Tibial artery (tissue), 4 donors: Measurements from ENCODE around the gene APMAP.

Experiments
- DNase-seq, 2 donors: peaks; one replicate each; pipeline ENCODE4 v3.0.0-alpha.2; 2019
- H3K27ac ChIP-seq, 2 donors: fragments of 200-600 bp; sonication (generic) in 1 of 2; 1 replicate in 1 of 2; 2 replicates in 1 of 2; pipeline ENCODE4 v1.5.1; 2018 to 2019; ENCODE audit warnings: mild to moderate bottlenecking in 1 of 2
- H3K27me3 ChIP-seq, 2 donors: fragments of 200-600 bp; sonication (generic) in 1 of 2; one replicate each; pipeline versions ENCODE4 v1.5.1 to v1.6.0; 2016 to 2019
- H3K36me3 ChIP-seq, 3 donors: fragments of 200-600 bp; sonication (generic) in 2 of 3; one replicate each; pipeline ENCODE4 v1.5.1; 2016 to 2019; ENCODE audit warnings: mild to moderate bottlenecking in 2 of 3
- H3K4me1 ChIP-seq, 4 donors: fragments of 200-600 bp; sonication (generic) in 2 of 4; 1 replicate in 3 of 4; 2 replicates in 1 of 4; pipeline ENCODE4 v1.5.1; 2016 to 2019
- H3K4me3 ChIP-seq, 2 donors: fragments of 200-600 bp; sonication (generic) in 1 of 2; 1 replicate in 1 of 2; 2 replicates in 1 of 2; pipeline ENCODE4 v1.5.1; 2018 to 2019; ENCODE audit warnings: mild to moderate bottlenecking in 2 of 2
- H3K9me3 ChIP-seq, 3 donors: fragments of 200-600 bp; sonication (generic) in 1 of 3; one replicate each; pipeline ENCODE4 v1.5.1; 2016 to 2019
- intact Hi-C: fragments of 100-400 bp; cut with DNase I; formaldehyde crosslinking; loops from one replicate; pipeline ENCODE4 v1.15.0; 2023; ENCODE audit warnings: low total_unique reads
- TF ChIP-seq, protein P1 (sequence below), 2 experiments: fragments of 200-600 bp in 1 of 2; fragments of 450-650 bp in 1 of 2; IDR thresholded peaks; one replicate each; pipeline ENCODE4 v1.5.1; 2017 to 2019; ENCODE audit warnings: antibody characterized with exemption in 2 of 2, mild to moderate bottlenecking in 1 of 2, moderate library complexity in 1 of 2

APMAP gene

DNA sequence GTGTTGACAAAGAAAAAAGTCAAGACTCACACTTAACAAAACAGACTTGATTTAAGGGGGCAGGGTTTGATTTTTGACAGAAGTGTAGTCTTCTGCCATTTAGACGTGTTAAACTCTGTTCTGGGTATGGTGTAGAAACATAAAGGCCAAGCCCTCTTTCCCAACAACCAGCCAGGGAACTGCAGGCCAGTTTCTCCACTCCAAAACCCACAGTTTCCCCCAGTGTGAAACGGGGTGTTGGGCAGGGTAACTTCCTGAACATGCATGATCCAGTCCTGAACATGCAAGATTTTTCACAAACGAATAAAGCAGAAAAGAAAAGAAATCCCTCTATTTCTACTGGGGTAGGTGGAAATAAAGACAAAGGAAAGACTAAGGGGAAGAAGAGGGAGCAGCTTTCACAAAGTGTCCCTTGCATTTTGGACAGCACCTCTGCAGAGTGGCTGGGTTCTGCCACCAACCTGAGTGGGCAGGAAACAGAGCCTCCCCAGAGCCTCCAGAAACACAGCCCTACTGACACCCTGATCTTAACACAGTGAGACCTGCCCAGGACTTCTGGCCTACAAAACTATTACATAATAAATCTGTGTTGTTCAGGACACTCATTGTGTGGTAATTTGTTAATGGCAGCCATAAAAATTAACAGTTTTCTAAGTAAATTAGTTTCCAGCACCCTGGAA is 7.5 kb downstream of the APMAP start:
- no peak overlapping the region for H3K27ac ChIP-seq
- H3K27me3 ChIP-seq = no peaks in the 10 kb centered on the region
- intact Hi-C loops = no loop called here
- H3K9me3 ChIP-seq = no peaks in the 10 kb centered on the region
- TF ChIP-seq, protein P1, sequence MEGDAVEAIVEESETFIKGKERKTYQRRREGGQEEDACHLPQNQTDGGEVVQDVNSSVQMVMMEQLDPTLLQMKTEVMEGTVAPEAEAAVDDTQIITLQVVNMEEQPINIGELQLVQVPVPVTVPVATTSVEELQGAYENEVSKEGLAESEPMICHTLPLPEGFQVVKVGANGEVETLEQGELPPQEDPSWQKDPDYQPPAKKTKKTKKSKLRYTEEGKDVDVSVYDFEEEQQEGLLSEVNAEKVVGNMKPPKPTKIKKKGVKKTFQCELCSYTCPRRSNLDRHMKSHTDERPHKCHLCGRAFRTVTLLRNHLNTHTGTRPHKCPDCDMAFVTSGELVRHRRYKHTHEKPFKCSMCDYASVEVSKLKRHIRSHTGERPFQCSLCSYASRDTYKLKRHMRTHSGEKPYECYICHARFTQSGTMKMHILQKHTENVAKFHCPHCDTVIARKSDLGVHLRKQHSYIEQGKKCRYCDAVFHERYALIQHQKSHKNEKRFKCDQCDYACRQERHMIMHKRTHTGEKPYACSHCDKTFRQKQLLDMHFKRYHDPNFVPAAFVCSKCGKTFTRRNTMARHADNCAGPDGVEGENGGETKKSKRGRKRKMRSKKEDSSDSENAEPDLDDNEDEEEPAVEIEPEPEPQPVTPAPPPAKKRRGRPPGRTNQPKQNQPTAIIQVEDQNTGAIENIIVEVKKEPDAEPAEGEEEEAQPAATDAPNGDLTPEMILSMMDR (IDR thresholded peaks at IDR 0.05) = no peak
- DNase-seq = peak in 1 of 2 donors; percentile 48
- peaks cover 20 to 36% (median 33%) of the 10 kb centered on the region in 3 donors for H3K36me3 ChIP-seq
- H3K4me3 ChIP-seq = no peak overlapping the region
- H3K4me1 ChIP-seq = no peaks in the 10 kb centered on the region

DNA sequence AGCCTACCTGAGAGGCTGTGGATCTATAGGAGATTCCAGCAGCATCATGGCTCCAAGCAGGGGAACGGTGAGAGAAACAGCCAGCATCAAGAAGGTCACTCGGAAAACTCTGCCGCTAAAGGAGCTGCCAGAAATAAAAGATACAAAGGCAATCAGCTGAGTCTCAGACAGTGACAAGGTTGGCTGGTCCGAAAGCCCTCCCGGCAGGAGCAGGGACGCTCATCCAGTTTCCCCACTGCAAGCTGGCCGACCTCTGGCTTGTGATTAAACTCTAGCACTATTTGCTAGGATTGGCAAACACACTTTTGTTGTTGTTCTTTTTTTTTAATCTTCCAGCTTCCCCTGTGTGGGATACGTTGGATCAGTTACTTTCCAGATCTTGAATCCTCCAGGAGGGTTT is 8.7 kb downstream of the APMAP start:
- TF ChIP-seq, protein P1 (IDR thresholded peaks at IDR 0.05) = no peak
- no peaks in the 10 kb centered on the region for H3K9me3 ChIP-seq
- no peaks in the 10 kb centered on the region for H3K27me3 ChIP-seq
- peaks cover 31 to 46% (median 37%) of the 10 kb centered on the region in 3 donors for H3K36me3 ChIP-seq
- intact Hi-C loops = no loop called here
- DNase-seq = no peak
- no peaks in the 10 kb centered on the region for H3K4me1 ChIP-seq
- H3K27ac ChIP-seq = no peak overlapping the region
- H3K4me3 ChIP-seq = no peak overlapping the region

DNA sequence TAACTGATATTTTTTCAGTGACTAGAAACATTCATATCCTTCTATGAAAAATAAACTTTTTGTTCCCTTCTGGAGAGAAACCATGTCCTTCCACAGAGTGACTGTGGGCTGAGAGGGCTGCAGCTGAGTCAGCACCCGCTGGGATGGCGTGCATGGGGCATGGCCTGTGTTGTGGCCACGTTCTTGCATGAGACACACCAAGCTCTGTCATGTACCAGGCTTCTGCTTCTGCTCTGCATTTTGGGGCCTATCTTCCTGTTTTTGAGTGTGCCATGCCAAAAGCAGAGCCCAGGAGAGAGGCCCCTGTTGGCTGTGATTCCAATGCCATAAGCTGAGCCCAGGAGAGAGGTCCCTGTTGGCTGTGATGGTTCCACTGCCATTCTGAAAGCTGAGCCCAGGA is 10.8 kb downstream of the APMAP start:
- H3K4me1 ChIP-seq = no peaks in the 10 kb centered on the region
- intact Hi-C loops = no loop called here

DNA sequence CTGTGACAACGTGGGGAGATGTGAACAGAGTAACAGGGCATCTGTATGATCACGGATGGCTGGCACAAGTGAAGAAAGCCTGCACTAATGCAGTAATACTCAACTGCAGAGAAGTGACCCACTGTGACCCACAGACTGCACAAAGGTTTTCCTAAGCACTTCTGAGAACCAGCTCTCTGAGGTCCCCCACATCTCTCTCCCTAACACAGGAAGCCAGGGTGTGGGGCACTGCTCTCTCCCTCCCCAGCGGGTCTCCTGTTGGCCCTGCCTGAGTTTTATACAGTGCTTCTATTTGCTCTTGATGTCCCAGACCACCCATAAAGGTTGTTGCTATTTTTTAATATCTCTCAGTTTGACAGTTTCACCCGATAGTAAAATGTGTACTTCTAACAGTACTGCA is 11.3 kb downstream of the APMAP start:
- Histone ChIP-seq H3K27me3 (no peaks in the 10 kb centered on the region), H3K36me3 (peaks cover 48 to 64% (median 52%) of the 10 kb centered on the region in 3 donors), H3K9me3 (no peaks in the 10 kb centered on the region), H3K4me3 (no peak overlapping the region), H3K27ac (no peak overlapping the region), H3K4me1 (no peaks in the 10 kb centered on the region)
- TF ChIP-seq, protein P1 (IDR thresholded peaks at IDR 0.05) = no peak
- intact Hi-C loops = no loop called here
- DNase-seq = no peak

More for the DNA sequence above, 10.8 kb downstream of the APMAP start:
- H3K36me3 ChIP-seq = peaks cover 43 to 59% (median 47%) of the 10 kb centered on the region in 3 donors
- DNase-seq = peak; percentile 41 to 73
- no peak overlapping the region for H3K4me3 ChIP-seq
- no peaks in the 10 kb centered on the region for H3K9me3 ChIP-seq
- TF ChIP-seq, protein P1 (IDR thresholded peaks at IDR 0.05) = no peak
- H3K27ac ChIP-seq = no peak overlapping the region
- H3K27me3 ChIP-seq = no peaks in the 10 kb centered on the region

DNA sequence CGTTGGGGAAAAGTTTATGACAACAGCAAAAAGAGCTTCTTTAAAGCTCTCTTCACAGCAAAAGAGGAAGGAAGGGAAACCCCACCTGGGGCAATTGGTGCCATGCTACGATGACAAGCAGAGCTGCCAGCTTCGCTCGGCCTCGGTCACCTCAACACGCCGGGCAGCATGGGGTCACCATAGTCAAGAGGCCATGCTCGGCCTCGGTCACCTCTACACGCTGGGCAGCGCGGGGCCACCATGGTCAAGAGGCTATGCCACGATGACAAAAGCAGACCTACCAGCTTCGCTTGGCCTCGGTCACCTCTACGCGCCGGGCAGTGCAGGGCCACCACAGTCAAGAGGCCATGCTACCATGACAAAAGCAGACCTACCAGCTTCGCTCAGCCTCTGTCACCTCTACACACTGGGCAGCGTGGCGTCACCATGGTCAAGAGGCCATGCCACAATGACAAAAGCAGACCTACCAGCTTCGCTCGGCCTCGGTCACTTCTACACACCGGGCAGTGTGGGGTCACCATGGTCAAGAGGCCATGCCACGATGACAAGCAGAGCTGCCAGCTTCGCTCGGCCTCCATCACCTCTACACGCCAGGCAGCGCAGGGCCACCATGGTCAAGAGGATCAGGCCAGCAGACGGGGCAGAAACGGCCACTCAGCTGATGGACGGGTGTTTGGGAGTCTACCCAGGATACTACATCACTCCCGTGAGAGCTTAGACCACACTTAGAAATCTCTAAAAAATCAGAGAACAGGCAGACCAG is 12.1 kb downstream of the APMAP start:
- no peak overlapping the region for H3K4me3 ChIP-seq
- TF ChIP-seq, protein P1 (IDR thresholded peaks at IDR 0.05) = no peak
- H3K36me3 ChIP-seq = peaks cover 48 to 62% (median 53%) of the 10 kb centered on the region in 3 donors
- no peaks in the 10 kb centered on the region for H3K27me3 ChIP-seq
- intact Hi-C loops = no loop called here
- no peaks in the 10 kb centered on the region for H3K9me3 ChIP-seq
- no peaks in the 10 kb centered on the region for H3K4me1 ChIP-seq
- H3K27ac ChIP-seq = no peak overlapping the region
- DNase-seq = no peak
